Measurements from ENCODE around the gene SEPTIN12. TPM values are rescaled to one million over a fixed set of nuclear protein-coding genes. Genes with fewer than 3 reads are reported as not detected.

The SEPTIN12 gene
- total RNA-seq: not detected in 2 replicates

GRCh38 chr16:4787627-4788482 lies at the start of gene SEPTIN12:
TSS of gene SEPTIN12 (minus strand) at chr16:4788345. CDS start at chr16:4787645, 700 bp downstream.

GRCh38 chr16:4801962-4802658 lies 14.0 kb upstream of the SEPTIN12 start, which contains the start of gene ROGDI:
TSS of gene ROGDI (minus strand) at chr16:4802633. CDS start at chr16:4802571, 62 bp downstream.

GRCh38 chr16:4795181-4795827 lies 7.2 kb upstream of the SEPTIN12 start, which contains the start of gene SMIM22:
TSS of gene SMIM22 (plus strand) at chr16:4795369. CDS start at chr16:4795735, 366 bp downstream.

GRCh38 chr16:4766875-4767628 lies 21.1 kb downstream of the SEPTIN12 start, which contains the start of gene ZNF500:
TSS of gene ZNF500 (minus strand) at chr16:4767162. CDS start at chr16:4765978, 1,184 bp downstream.

GRCh38 chr16:4734063-4734729 lies 53.9 kb downstream of the SEPTIN12 start, which contains the start of the genes ANKS3 and DNAAF8:
TSS of gene ANKS3 (minus strand) at chr16:4734271. CDS start at chr16:4730149, 4,122 bp downstream.
TSS of gene DNAAF8 (plus strand) at chr16:4734537. CDS start at chr16:4736515, 1,978 bp downstream.

Small RNA genes lying within 50 kb of the gene (small RNA-seq; reads per million reads assigned to genes)
- gene RF00017: not detected

Other genes starting within 250 kb of the SEPTIN12 start
- gene CDIP1, start 249.6 kb downstream of the SEPTIN12 start, total RNA-seq: 21.3 and 26.1 TPM in 2 replicates
- 0.07 TPM in 1 of 2 replicates, not detected in the other for gene C16orf96, start 232.0 kb downstream of the SEPTIN12 start, total RNA-seq
- 5.7 and 6.1 TPM in 2 replicates for gene UBALD1, start 173.5 kb downstream of the SEPTIN12 start, total RNA-seq
- 38.4 and 52.8 TPM in 2 replicates for gene MGRN1, start 163.5 kb downstream of the SEPTIN12 start, total RNA-seq
- gene NUDT16L1, start 94.8 kb downstream of the SEPTIN12 start, total RNA-seq: 14.4 and 20.1 TPM in 2 replicates
- gene ANKS3, start 54.1 kb downstream of the SEPTIN12 start, total RNA-seq: 16.7 and 18.1 TPM in 2 replicates
- 0.14 and 0.93 TPM in 2 replicates for gene DNAAF8, start 53.8 kb downstream of the SEPTIN12 start, total RNA-seq
- gene ZNF500, start 21.2 kb downstream of the SEPTIN12 start, total RNA-seq: 8.6 and 12.5 TPM in 2 replicates
- gene SMIM22, start 7.0 kb upstream of the SEPTIN12 start, total RNA-seq: not detected in 2 replicates
- gene ROGDI, start 14.3 kb upstream of the SEPTIN12 start, total RNA-seq: 7.4 and 8.0 TPM in 2 replicates
- gene GLYR1, start 58.9 kb upstream of the SEPTIN12 start, total RNA-seq: 79.1 and 91.8 TPM in 2 replicates
- 52.6 and 53.7 TPM in 2 replicates for gene UBN1, start 59.1 kb upstream of the SEPTIN12 start, total RNA-seq
- gene PPL, start 148.8 kb upstream of the SEPTIN12 start, total RNA-seq: 0.14 and 0.27 TPM in 2 replicates
- not detected in 2 replicates for gene SEC14L5, start 170.0 kb upstream of the SEPTIN12 start, total RNA-seq
- 17.3 and 23.8 TPM in 2 replicates for gene NAGPA, start 245.6 kb upstream of the SEPTIN12 start, total RNA-seq

All from thoracic aorta endothelial cell (primary cell).